ENCODE data around the gene NXPH4. TPM values are rescaled to one million over a fixed set of nuclear protein-coding genes. Genes with fewer than 3 reads are reported as not detected.

Gene NXPH4
- total RNA-seq, 1 experiment from 2014 or later = 2.8 TPM

GRCh38 chr12:57219205-57219992, 2.8 kb downstream of the NXPH4 start:
- DNase-seq (ENCODE audit: low spot score) = no peak

GRCh38 chr12:57219993-57220754, 3.6 kb downstream of the NXPH4 start:
- no peak for DNase-seq (ENCODE audit: low spot score)

GRCh38 chr12:57220770-57221168, 4.2 kb downstream of the NXPH4 start:
- no peak for DNase-seq (ENCODE audit: low spot score)

- no peak for DNase-seq (ENCODE audit: low spot score)
Measured at GRCh38 chr12:57221169-57221917, 4.7 kb downstream of the NXPH4 start.

- DNase-seq (ENCODE audit: low spot score) = no peak
Measured at GRCh38 chr12:57222286-57223190, 5.9 kb downstream of the NXPH4 start.

- no peak for DNase-seq (ENCODE audit: low spot score)
Measured at GRCh38 chr12:57223191-57224165, 6.9 kb downstream of the NXPH4 start.

- no peak for DNase-seq (ENCODE audit: low spot score)
Measured at GRCh38 chr12:57224278-57224972, 7.8 kb downstream of the NXPH4 start.

- DNase-seq (ENCODE audit: low spot score) = no peak
Measured at GRCh38 chr12:57224973-57225679, 8.5 kb downstream of the NXPH4 start.

- DNase-seq (ENCODE audit: low spot score) = no peak
Measured at GRCh38 chr12:57225680-57226210, 9.2 kb downstream of the NXPH4 start.

GRCh38 chr12:57226588-57227314, 10.2 kb downstream of the NXPH4 start:
- DNase-seq (ENCODE audit: low spot score) = no peak

GRCh38 chr12:57227315-57228115, 10.9 kb downstream of the NXPH4 start:
- DNase-seq (ENCODE audit: low spot score) = peak; percentile 36

- peak; percentile 20 for DNase-seq (ENCODE audit: low spot score)
Measured at GRCh38 chr12:57229046-57229633, 12.5 kb downstream of the NXPH4 start.

GRCh38 chr12:57229634-57230380, 13.2 kb downstream of the NXPH4 start, which contains the start of gene SHMT2:
Gene SHMT2 (plus strand): TSS chr12:57229711. CDS start chr12:57229779, 68 bp downstream.
- peak; percentile 99 for DNase-seq (ENCODE audit: low spot score)

- DNase-seq (ENCODE audit: low spot score) = peak; percentile 52
Measured at GRCh38 chr12:57230381-57231155, 14.0 kb downstream of the NXPH4 start.
